ENCODE measurements around the gene CCNA1. TPM values are rescaled to one million over a fixed set of nuclear protein-coding genes. Genes with fewer than 3 reads are reported as not detected.

Gene CCNA1
- total RNA-seq, 1 donor from 2014 or later: 0.17 TPM

- TF ChIP-seq, protein P1, sequence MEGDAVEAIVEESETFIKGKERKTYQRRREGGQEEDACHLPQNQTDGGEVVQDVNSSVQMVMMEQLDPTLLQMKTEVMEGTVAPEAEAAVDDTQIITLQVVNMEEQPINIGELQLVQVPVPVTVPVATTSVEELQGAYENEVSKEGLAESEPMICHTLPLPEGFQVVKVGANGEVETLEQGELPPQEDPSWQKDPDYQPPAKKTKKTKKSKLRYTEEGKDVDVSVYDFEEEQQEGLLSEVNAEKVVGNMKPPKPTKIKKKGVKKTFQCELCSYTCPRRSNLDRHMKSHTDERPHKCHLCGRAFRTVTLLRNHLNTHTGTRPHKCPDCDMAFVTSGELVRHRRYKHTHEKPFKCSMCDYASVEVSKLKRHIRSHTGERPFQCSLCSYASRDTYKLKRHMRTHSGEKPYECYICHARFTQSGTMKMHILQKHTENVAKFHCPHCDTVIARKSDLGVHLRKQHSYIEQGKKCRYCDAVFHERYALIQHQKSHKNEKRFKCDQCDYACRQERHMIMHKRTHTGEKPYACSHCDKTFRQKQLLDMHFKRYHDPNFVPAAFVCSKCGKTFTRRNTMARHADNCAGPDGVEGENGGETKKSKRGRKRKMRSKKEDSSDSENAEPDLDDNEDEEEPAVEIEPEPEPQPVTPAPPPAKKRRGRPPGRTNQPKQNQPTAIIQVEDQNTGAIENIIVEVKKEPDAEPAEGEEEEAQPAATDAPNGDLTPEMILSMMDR (IDR thresholded peaks at IDR 0.05; ENCODE audit: insufficient read depth, low read length, poor library complexity, severe bottlenecking): no peak
- Histone ChIP-seq H3K4me3 (ENCODE audit: low read depth, low read length) (no peak overlapping the region), H3K36me3 (ENCODE audit: control insufficient read depth, insufficient read depth, low read length) (no peaks in the 10 kb centered on the region), H3K27me3 (ENCODE audit: control insufficient read depth, insufficient read depth, low read length) (no peaks in the 10 kb centered on the region)
- DNase-seq (ENCODE audit: low read depth): no peak
These were observed 13.6 kb downstream of the CCNA1 start for GRCh38 chr13:36445891-36446351.

- DNase-seq (ENCODE audit: low read depth): no peak
- Histone ChIP-seq H3K27me3 (ENCODE audit: control insufficient read depth, insufficient read depth, low read length) (no peaks in the 10 kb centered on the region), H3K36me3 (ENCODE audit: control insufficient read depth, insufficient read depth, low read length) (no peaks in the 10 kb centered on the region), H3K4me3 (ENCODE audit: low read depth, low read length) (no peak overlapping the region)
- TF ChIP-seq, protein P1 (IDR thresholded peaks at IDR 0.05; ENCODE audit: insufficient read depth, low read length, poor library complexity, severe bottlenecking): no peak
These were observed 15.2 kb downstream of the CCNA1 start for GRCh38 chr13:36447501-36447900.

DNA sequence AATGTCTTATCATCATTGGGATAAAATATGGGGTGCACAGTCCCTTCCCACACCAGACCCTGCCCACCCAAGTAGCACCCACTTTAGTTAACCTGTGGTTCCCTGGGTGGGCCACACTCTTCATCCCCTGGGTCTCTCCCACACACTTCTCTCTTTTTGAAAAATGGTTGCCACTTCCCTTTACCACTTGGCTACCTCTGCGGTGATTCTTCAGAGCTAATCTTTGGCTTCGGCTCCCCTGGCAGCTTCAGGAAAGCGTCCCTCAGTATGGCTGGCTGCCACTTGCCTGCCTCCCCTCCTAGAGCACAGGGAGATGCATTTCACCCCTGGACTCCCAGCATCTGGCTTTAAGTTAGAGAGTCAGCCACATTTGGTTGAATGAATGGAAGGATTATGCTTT is 18.2 kb downstream of the CCNA1 start:
- TF ChIP-seq, protein P1 (IDR thresholded peaks at IDR 0.05; ENCODE audit: insufficient read depth, low read length, poor library complexity, severe bottlenecking): no peak
- no peaks in the 10 kb centered on the region for H3K36me3 ChIP-seq (ENCODE audit: control insufficient read depth, insufficient read depth, low read length)
- no peak overlapping the region for H3K4me3 ChIP-seq (ENCODE audit: low read depth, low read length)
- no peaks in the 10 kb centered on the region for H3K27me3 ChIP-seq (ENCODE audit: control insufficient read depth, insufficient read depth, low read length)
- no peak for DNase-seq (ENCODE audit: low read depth)

GRCh38 chr13:36453516-36453915 is 21.2 kb downstream of the CCNA1 start:
- TF ChIP-seq, protein P1 (IDR thresholded peaks at IDR 0.05; ENCODE audit: insufficient read depth, low read length, poor library complexity, severe bottlenecking): peak; percentile 23
- no peaks in the 10 kb centered on the region for H3K27me3 ChIP-seq (ENCODE audit: control insufficient read depth, insufficient read depth, low read length)
- no peak overlapping the region for H3K4me3 ChIP-seq (ENCODE audit: low read depth, low read length)
- no peaks in the 10 kb centered on the region for H3K36me3 ChIP-seq (ENCODE audit: control insufficient read depth, insufficient read depth, low read length)
- DNase-seq (ENCODE audit: low read depth): no peak

DNA sequence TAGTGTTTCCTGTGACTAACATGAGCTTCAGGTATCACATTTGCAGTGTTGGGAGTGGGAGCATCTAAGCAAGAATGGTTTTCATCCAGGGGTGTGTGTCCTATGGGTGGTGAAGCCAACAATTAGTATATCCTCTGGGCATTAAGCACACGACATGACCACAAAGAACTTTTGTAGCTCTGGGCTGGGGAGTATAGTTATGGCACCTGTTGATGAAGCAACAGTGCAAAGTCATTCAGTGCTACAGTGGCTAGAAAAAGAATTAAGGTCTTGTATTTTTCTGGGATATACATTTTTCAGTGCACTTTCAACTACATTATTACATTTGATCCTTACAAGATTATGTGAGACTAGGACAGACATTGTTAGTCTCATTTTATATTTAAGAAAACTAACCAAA is 21.8 kb downstream of the CCNA1 start:
- Histone ChIP-seq H3K36me3 (ENCODE audit: control insufficient read depth, insufficient read depth, low read length) (no peaks in the 10 kb centered on the region), H3K27me3 (ENCODE audit: control insufficient read depth, insufficient read depth, low read length) (no peaks in the 10 kb centered on the region), H3K4me3 (ENCODE audit: low read depth, low read length) (no peak overlapping the region)
- TF ChIP-seq, protein P1 (IDR thresholded peaks at IDR 0.05; ENCODE audit: insufficient read depth, low read length, poor library complexity, severe bottlenecking): no peak
- DNase-seq (ENCODE audit: low read depth): no peak

DNA sequence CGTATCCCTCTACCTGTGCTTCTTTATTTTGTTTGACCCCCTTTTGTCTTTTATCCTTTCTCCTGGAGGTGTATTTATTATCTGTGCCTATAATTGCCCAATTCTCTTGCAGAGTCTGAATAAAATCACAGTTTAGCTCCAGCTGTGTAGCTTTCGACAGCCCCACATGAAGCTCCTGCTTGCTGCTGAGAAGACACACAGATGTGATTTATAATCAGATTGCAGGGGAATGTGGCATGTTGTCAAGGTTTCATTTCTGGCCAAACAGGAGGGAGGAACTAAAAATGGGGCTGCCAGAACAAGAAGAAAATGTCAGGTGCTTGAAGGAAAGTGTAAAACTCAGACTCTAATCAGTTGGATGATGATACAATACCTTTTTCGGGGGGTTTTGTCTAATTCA is 22.7 kb downstream of the CCNA1 start:
- TF ChIP-seq, protein P1 (IDR thresholded peaks at IDR 0.05; ENCODE audit: insufficient read depth, low read length, poor library complexity, severe bottlenecking): no peak
- no peaks in the 10 kb centered on the region for H3K27me3 ChIP-seq (ENCODE audit: control insufficient read depth, insufficient read depth, low read length)
- H3K4me3 ChIP-seq (ENCODE audit: low read depth, low read length): no peak overlapping the region
- H3K36me3 ChIP-seq (ENCODE audit: control insufficient read depth, insufficient read depth, low read length): no peaks in the 10 kb centered on the region
- no peak for DNase-seq (ENCODE audit: low read depth)

Data from kidney epithelial cell (primary cell).